GM23338 (cell line): ENCODE results near the gene RYR2. TPM values are rescaled to one million over a fixed set of nuclear protein-coding genes. Genes with fewer than 3 reads are reported as not detected.

ENCODE experiments used
- ATAC-seq: fragments of 200-7000 bp; cut with Tn5 transposase; 3 replicates; pipeline ENCODE4 v1.9.1; 2020
- DNase-seq: peaks from one replicate; pipeline ENCODE4 v3.0.0-alpha.2; 2015; ENCODE audit warnings: low spot score
- H2AFZ ChIP-seq: fragments of 200-600 bp; sonication (generic); 2 replicates; pipeline ENCODE4 v1.8.0; 2016; ENCODE audit warnings: antibody characterized with exemption, mild to moderate bottlenecking, moderate library complexity
- H3F3A ChIP-seq: fragments of 200-600 bp; sonication (generic); replicated peaks from 2 replicates; pipeline ENCODE4 v1.8.0; 2017; ENCODE audit warnings: antibody characterized with exemption, mixed run types, low read depth
- H3K27ac ChIP-seq: fragments of 200-600 bp; sonication (generic); 2 replicates; pipeline ENCODE4 v1.6.1; 2016; ENCODE audit warnings: low read depth
- H3K27me3 ChIP-seq: fragments of 200-600 bp; sonication (generic); 2 replicates; pipeline ENCODE4 v1.8.0; 2016; ENCODE audit warnings: mild to moderate bottlenecking, mixed run types, moderate library complexity; ENCODE audit not compliant: insufficient read depth
- H3K36me3 ChIP-seq: fragments of 200-600 bp; sonication (generic); 2 replicates; pipeline ENCODE4 v1.8.0; 2016; ENCODE audit warnings: mild to moderate bottlenecking; ENCODE audit not compliant: insufficient read depth
- H3K4me1 ChIP-seq: fragments of 200-600 bp; sonication (generic); 2 replicates; pipeline ENCODE4 v1.8.0; 2016; ENCODE audit warnings: mild to moderate bottlenecking, moderate library complexity; ENCODE audit not compliant: insufficient read depth
- H3K4me2 ChIP-seq: fragments of 200-600 bp; sonication (generic); 2 replicates; pipeline ENCODE4 v1.7.1; 2017; ENCODE audit warnings: mixed run types
- H3K4me3 ChIP-seq: fragments of 200-600 bp; sonication (generic); 2 replicates; pipeline ENCODE4 v1.6.1; 2016; ENCODE audit warnings: mixed run types
- H3K79me2 ChIP-seq: fragments of 200-600 bp; sonication (generic); replicated peaks from 2 replicates; pipeline ENCODE4 v1.8.0; 2017; ENCODE audit warnings: mild to moderate bottlenecking; ENCODE audit not compliant: insufficient read depth
- H3K9me2 ChIP-seq: fragments of 200-600 bp; sonication (generic); 2 replicates; pipeline ENCODE4 v1.8.0; 2017; ENCODE audit not compliant: insufficient read depth
- H4K20me1 ChIP-seq: fragments of 200-600 bp; sonication (generic); replicated peaks from 2 replicates; pipeline ENCODE4 v1.8.0; 2017; ENCODE audit warnings: mild to moderate bottlenecking; ENCODE audit not compliant: insufficient read depth
- H3K27ac Mint-ChIP-seq: 2 replicates; pipeline ENCODE4 v1.8.0; 2020; ENCODE audit warnings: inconsistent platforms, mild to moderate bottlenecking, moderate library complexity, mixed read lengths
- H3K27me3 Mint-ChIP-seq: 3 replicates; pipeline ENCODE4 v1.8.0; 2022; ENCODE audit warnings: low read depth, mild to moderate bottlenecking, moderate library complexity, mixed read lengths, inconsistent platforms; ENCODE audit not compliant: insufficient read depth, poor library complexity
- H3K36me3 Mint-ChIP-seq: 3 replicates; pipeline ENCODE4 v1.8.0; 2021; ENCODE audit warnings: low read depth, mild to moderate bottlenecking, inconsistent platforms, moderate library complexity, mixed read lengths
- H3K4me1 Mint-ChIP-seq: 3 replicates; pipeline ENCODE4 v1.8.0; 2020; ENCODE audit warnings: mild to moderate bottlenecking, inconsistent platforms, mixed read lengths
- H3K4me3 Mint-ChIP-seq: 3 replicates; pipeline ENCODE4 v1.8.0; 2021; ENCODE audit warnings: moderate library complexity, mild to moderate bottlenecking, inconsistent platforms, mixed read lengths
- H3K9me3 Mint-ChIP-seq: 3 replicates; pipeline ENCODE4 v1.8.0; 2020; ENCODE audit warnings: moderate library complexity, mild to moderate bottlenecking, inconsistent platforms, mixed read lengths
- CREB1 ChIP-seq: fragments of 250-450 bp; sonication (Bioruptor Pico); IDR thresholded peaks from 2 replicates; pipeline ENCODE4 v1.5.0; 2020; ENCODE audit warnings: low read depth, mild to moderate bottlenecking, moderate library complexity
- ETS1 ChIP-seq: IDR thresholded peaks from 2 replicates; pipeline ENCODE4 v1.6.1; 2016; ENCODE audit warnings: antibody characterized with exemption
- EZH2 ChIP-seq: fragments of 200-600 bp; sonication (generic); IDR thresholded peaks from one replicate; pipeline ENCODE4 v1.8.0; 2017; ENCODE audit warnings: antibody characterized with exemption, mild to moderate bottlenecking, low read depth; ENCODE audit not compliant: unreplicated experiment
- EZH2phosphoT487 ChIP-seq: fragments of 200-600 bp; sonication (generic); IDR thresholded peaks from one replicate; pipeline ENCODE4 v1.8.1; 2018; ENCODE audit warnings: antibody characterized with exemption; ENCODE audit not compliant: unreplicated experiment
- JUNB ChIP-seq: IDR thresholded peaks from one replicate; pipeline ENCODE4 v1.6.1; 2016; ENCODE audit warnings: antibody characterized with exemption; ENCODE audit not compliant: unreplicated experiment
- NANOG ChIP-seq: IDR thresholded peaks from 2 replicates; pipeline ENCODE4 v1.6.1; 2016; ENCODE audit warnings: antibody characterized with exemption, borderline replicate concordance
- POLR2AphosphoS5 ChIP-seq: IDR thresholded peaks from 2 replicates; pipeline ENCODE4 v1.6.1; 2016; ENCODE audit warnings: antibody characterized with exemption, low read depth
- REST ChIP-seq: IDR thresholded peaks from one replicate; pipeline ENCODE4 v1.6.1; 2018; ENCODE audit warnings: antibody characterized with exemption; ENCODE audit not compliant: unreplicated experiment
- STAT1 ChIP-seq: IDR thresholded peaks from one replicate; pipeline ENCODE4 v1.6.1; 2016; ENCODE audit warnings: antibody characterized with exemption; ENCODE audit not compliant: unreplicated experiment
- ZNF114 ChIP-seq: fragments of 250-450 bp; sonication (Bioruptor Pico); IDR thresholded peaks from 2 replicates; pipeline ENCODE4 v1.5.0; 2020; ENCODE audit warnings: mild to moderate bottlenecking, moderate library complexity
- ZNF331 ChIP-seq: fragments of 250-450 bp; sonication (Bioruptor Pico); IDR thresholded peaks from 2 replicates; pipeline ENCODE4 v1.5.0; 2020; ENCODE audit warnings: low read depth, mild to moderate bottlenecking, moderate library complexity
- ZNF462 ChIP-seq: fragments of 250-450 bp; sonication (Bioruptor Pico); IDR thresholded peaks from 2 replicates; pipeline ENCODE4 v1.5.0; 2020; ENCODE audit warnings: mild to moderate bottlenecking, moderate library complexity
- polyA plus RNA-seq: library from polyadenylated mRNA; unstranded; fragments of >200 nt; fragmentation: Nextera tagmentation; extraction: Ambion mirVana; gene quantifications from 2 replicates; pipeline ENCODE4 v1.2.1, GENCODE V29; 2016
- total RNA-seq: library from RNA; depleted of rRNA; stranded (reverse); fragments of >200 nt; shearing (Covaris generic); gene quantifications from 2 replicates; pipeline ENCODE4 v1.2.3, GENCODE V29; 2014
- TF ChIP-seq, protein P1 (sequence below), 2 experiments: fragments of 200-600 bp in 1 of 2; sonication (generic) in 1 of 2; conservative IDR thresholded peaks; 2 replicates each; pipeline versions ENCODE4 v1.5.1 to v1.6.1; 2016 to 2017; ENCODE audit warnings: antibody characterized with exemption in 2 of 2, low read depth in 2 of 2, mild to moderate bottlenecking in 2 of 2, moderate library complexity in 1 of 2

RYR2 gene
- total and polyA plus RNA-seq, 2 experiments from 2014 or later: 8.9 to 10.0 TPM

- H3K27ac Mint-ChIP-seq: peak overlapping the region; percentile 58
- 0 out of 2 replicates have a peak, but pooled peaks cover 5% of the 10 kb centered on the region for H4K20me1 ChIP-seq
- 0 out of 3 replicates have a peak, but pooled peaks cover 3% of the 10 kb centered on the region for H3K36me3 Mint-ChIP-seq
- no peak for TF ChIP-seq ZNF114 (CRISPR knock-in tag)
- no peak for TF ChIP-seq ZNF331 (CRISPR knock-in tag)
- no peak for TF ChIP-seq EZH2
- TF ChIP-seq ETS1: no peak
- TF ChIP-seq NANOG: no peak
- TF ChIP-seq STAT1: no peak
- no peak for TF ChIP-seq ZNF462
- TF ChIP-seq, protein P1, sequence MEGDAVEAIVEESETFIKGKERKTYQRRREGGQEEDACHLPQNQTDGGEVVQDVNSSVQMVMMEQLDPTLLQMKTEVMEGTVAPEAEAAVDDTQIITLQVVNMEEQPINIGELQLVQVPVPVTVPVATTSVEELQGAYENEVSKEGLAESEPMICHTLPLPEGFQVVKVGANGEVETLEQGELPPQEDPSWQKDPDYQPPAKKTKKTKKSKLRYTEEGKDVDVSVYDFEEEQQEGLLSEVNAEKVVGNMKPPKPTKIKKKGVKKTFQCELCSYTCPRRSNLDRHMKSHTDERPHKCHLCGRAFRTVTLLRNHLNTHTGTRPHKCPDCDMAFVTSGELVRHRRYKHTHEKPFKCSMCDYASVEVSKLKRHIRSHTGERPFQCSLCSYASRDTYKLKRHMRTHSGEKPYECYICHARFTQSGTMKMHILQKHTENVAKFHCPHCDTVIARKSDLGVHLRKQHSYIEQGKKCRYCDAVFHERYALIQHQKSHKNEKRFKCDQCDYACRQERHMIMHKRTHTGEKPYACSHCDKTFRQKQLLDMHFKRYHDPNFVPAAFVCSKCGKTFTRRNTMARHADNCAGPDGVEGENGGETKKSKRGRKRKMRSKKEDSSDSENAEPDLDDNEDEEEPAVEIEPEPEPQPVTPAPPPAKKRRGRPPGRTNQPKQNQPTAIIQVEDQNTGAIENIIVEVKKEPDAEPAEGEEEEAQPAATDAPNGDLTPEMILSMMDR (conservative IDR thresholded peaks at IDR 0.05; ENCODE audit: low read depth in 2 of 2): no peak
- no peak for TF ChIP-seq EZH2phosphoT487
- no peak for TF ChIP-seq POLR2AphosphoS5
- no peak for TF ChIP-seq JUNB
- no peak for TF ChIP-seq CREB1 (CRISPR knock-in tag)
- no peak for TF ChIP-seq REST
- no peaks in the 10 kb centered on the region for H3K27me3 ChIP-seq
- peaks cover 4% of the 10 kb centered on the region for H3K27me3 Mint-ChIP-seq
- no peak overlapping the region for H3K4me3 ChIP-seq
- no peaks in the 10 kb centered on the region for H3K36me3 ChIP-seq
- no peaks in the 10 kb centered on the region for H3K9me2 ChIP-seq
- peak; percentile 69 for ATAC-seq
- H3K4me2 ChIP-seq: peak overlapping the region; percentile 32; the same call in 1 of the 2 replicates
- H3K9me3 Mint-ChIP-seq: no peaks in the 10 kb centered on the region
- no peak overlapping the region for H3K4me3 Mint-ChIP-seq
- peak overlapping the region; percentile 32; the same call in 1 of the 2 replicates for H3K27ac ChIP-seq
- H3F3A ChIP-seq: 0 out of 2 replicates have a peak, but pooled peaks cover 3% of the 10 kb centered on the region
- peaks cover 53% of the 10 kb centered on the region for H3K79me2 ChIP-seq
- H2AFZ ChIP-seq: no peak overlapping the region
- peaks cover 16% of the 10 kb centered on the region for H3K4me1 Mint-ChIP-seq
- DNase-seq: no peak
- H3K4me1 ChIP-seq: peaks cover 5% of the 10 kb centered on the region; the same call in 1 of the 2 replicates
Observed at GRCh38 chr1:237108297-237109040, 66.5 kb downstream of the RYR2 start.
